ENCODE results near the gene FANCC.

The FANCC gene

GRCh38 chr9:95067057-95067456, 250.5 kb downstream of the FANCC start:
- H3K27ac ChIP-seq = no peak overlapping the region
- no peaks in the 10 kb centered on the region for H3K36me3 ChIP-seq
- H3K9me3 ChIP-seq = no peaks in the 10 kb centered on the region

GRCh38 chr9:95065224-95065623, 252.3 kb downstream of the FANCC start:
- no peak for TF ChIP-seq CTCF (IDR thresholded peaks at IDR 0.05)

More at GRCh38 chr9:95067057-95067456, 250.5 kb downstream of the FANCC start:
- no peaks in the 10 kb centered on the region for H3K4me1 ChIP-seq (ENCODE audit: control insufficient read depth in 1 of 2, insufficient read depth in 1 of 2, low read depth in 1 of 2, low read length in 1 of 2)
- H3K27me3 ChIP-seq = no peaks in the 10 kb centered on the region
- no peak overlapping the region for H3K4me3 ChIP-seq (ENCODE audit: low read depth in 1 of 2, low read length in 1 of 2)
- TF ChIP-seq CTCF (IDR thresholded peaks at IDR 0.05) = no peak

GRCh38 chr9:95063300-95063699, 254.2 kb downstream of the FANCC start:
- Histone ChIP-seq H3K27ac (no peak overlapping the region), H3K36me3 (no peaks in the 10 kb centered on the region), H3K4me3 (ENCODE audit: low read depth in 1 of 2, low read length in 1 of 2) (no peak overlapping the region), H3K9me3 (no peaks in the 10 kb centered on the region), H3K4me1 (ENCODE audit: control insufficient read depth in 1 of 2, insufficient read depth in 1 of 2, low read depth in 1 of 2, low read length in 1 of 2) (no peaks in the 10 kb centered on the region), H3K27me3 (no peaks in the 10 kb centered on the region)
- TF ChIP-seq CTCF (IDR thresholded peaks at IDR 0.05) = no peak

More at GRCh38 chr9:95065224-95065623, 252.3 kb downstream of the FANCC start:
- H3K36me3 ChIP-seq = no peaks in the 10 kb centered on the region
- H3K27ac ChIP-seq = no peak overlapping the region
- no peak overlapping the region for H3K4me3 ChIP-seq (ENCODE audit: low read depth in 1 of 2, low read length in 1 of 2)
- H3K4me1 ChIP-seq (ENCODE audit: control insufficient read depth in 1 of 2, insufficient read depth in 1 of 2, low read depth in 1 of 2, low read length in 1 of 2) = no peaks in the 10 kb centered on the region
- H3K9me3 ChIP-seq = no peaks in the 10 kb centered on the region
- no peaks in the 10 kb centered on the region for H3K27me3 ChIP-seq

GRCh38 chr9:95062596-95063065, 254.9 kb downstream of the FANCC start:
- no peaks in the 10 kb centered on the region for H3K4me1 ChIP-seq (ENCODE audit: control insufficient read depth in 1 of 2, insufficient read depth in 1 of 2, low read depth in 1 of 2, low read length in 1 of 2)
- H3K36me3 ChIP-seq = no peaks in the 10 kb centered on the region
- H3K9me3 ChIP-seq = no peaks in the 10 kb centered on the region
- no peak overlapping the region for H3K4me3 ChIP-seq (ENCODE audit: low read depth in 1 of 2, low read length in 1 of 2)
- no peaks in the 10 kb centered on the region for H3K27me3 ChIP-seq
- H3K27ac ChIP-seq = no peak overlapping the region
- no peak for TF ChIP-seq CTCF (IDR thresholded peaks at IDR 0.05)

GRCh38 chr9:95061916-95062595, 255.5 kb downstream of the FANCC start:
- TF ChIP-seq CTCF (IDR thresholded peaks at IDR 0.05) = no peak
- H3K36me3 ChIP-seq = no peaks in the 10 kb centered on the region
- H3K4me1 ChIP-seq (ENCODE audit: control insufficient read depth in 1 of 2, insufficient read depth in 1 of 2, low read depth in 1 of 2, low read length in 1 of 2) = no peaks in the 10 kb centered on the region
- no peaks in the 10 kb centered on the region for H3K27me3 ChIP-seq
- no peaks in the 10 kb centered on the region for H3K9me3 ChIP-seq
- no peak overlapping the region for H3K27ac ChIP-seq
- H3K4me3 ChIP-seq (ENCODE audit: low read depth in 1 of 2, low read length in 1 of 2) = no peak overlapping the region
